Thymus (tissue), 11 donors: ENCODE measurements around the gene SP140. TPM values are rescaled to one million over a fixed set of nuclear protein-coding genes. Genes with fewer than 3 reads are reported as not detected.
A peak's percentile ranks its signal among the peaks of the same experiment; 100 is the strongest.

Experiments used
- DNase-seq, 9 donors: peaks; one replicate each; pipeline ENCODE4 v3.0.0-alpha.2; 2013; ENCODE audit warnings: low spot score in 9 of 9, low read depth in 6 of 9, missing footprints in 1 of 9
- H3K27ac ChIP-seq, 2 donors: one replicate each; pipeline ENCODE4 v1.5.1; 2013; ENCODE audit warnings: control low read depth in 1 of 2, low read depth in 1 of 2, low read length in 1 of 2, mild to moderate bottlenecking in 1 of 2, moderate library complexity in 1 of 2
- H3K27me3 ChIP-seq, 2 donors: one replicate each; pipeline ENCODE4 v1.5.1; 2013; ENCODE audit warnings: low read length in 1 of 2; ENCODE audit not compliant: control insufficient read depth in 2 of 2, insufficient read depth in 1 of 2
- H3K36me3 ChIP-seq, 2 donors: one replicate each; pipeline ENCODE4 v1.5.1; 2013; ENCODE audit warnings: low read length in 1 of 2, mild to moderate bottlenecking in 1 of 2, moderate library complexity in 1 of 2; ENCODE audit not compliant: control insufficient read depth in 2 of 2, insufficient read depth in 2 of 2
- H3K4me1 ChIP-seq, 2 donors: one replicate each; pipeline ENCODE4 v1.5.1; 2013; ENCODE audit warnings: low read length in 2 of 2; ENCODE audit not compliant: control insufficient read depth in 2 of 2, insufficient read depth in 2 of 2
- H3K4me3 ChIP-seq, 2 donors: one replicate each; pipeline ENCODE4 v1.5.1; 2013; ENCODE audit warnings: low read length in 2 of 2, control low read depth in 1 of 2, mild to moderate bottlenecking in 1 of 2
- H3K9me3 ChIP-seq, 2 donors: one replicate each; pipeline ENCODE4 v1.5.1; 2013; ENCODE audit warnings: low read length in 1 of 2, mild to moderate bottlenecking in 1 of 2; ENCODE audit not compliant: control insufficient read depth in 2 of 2, insufficient read depth in 1 of 2
- WGBS: extraction: QIAGEN DNeasy Blood & Tissue Kit; methylation state at CpG from one replicate; pipeline ENCODE4 v1.1.7; 2013; 5-methylcytosine and 5-hydroxymethylcytosine counted together
- polyA plus RNA-seq: library from polyadenylated mRNA; stranded (reverse); fragments of 200-250 nt; gene quantifications from one replicate; pipeline ENCODE4 v1.2.3, GENCODE V29; 2013
- total RNA-seq: library from RNA; stranded (reverse); fragments of 120-200 nt; gene quantifications from one replicate; pipeline ENCODE4 v1.2.4, GENCODE V29; 2013
- donor health status: healthy.

SP140 gene
- total and polyA plus RNA-seq, 2 donors = 6.6 to 10.5 TPM

DNA sequence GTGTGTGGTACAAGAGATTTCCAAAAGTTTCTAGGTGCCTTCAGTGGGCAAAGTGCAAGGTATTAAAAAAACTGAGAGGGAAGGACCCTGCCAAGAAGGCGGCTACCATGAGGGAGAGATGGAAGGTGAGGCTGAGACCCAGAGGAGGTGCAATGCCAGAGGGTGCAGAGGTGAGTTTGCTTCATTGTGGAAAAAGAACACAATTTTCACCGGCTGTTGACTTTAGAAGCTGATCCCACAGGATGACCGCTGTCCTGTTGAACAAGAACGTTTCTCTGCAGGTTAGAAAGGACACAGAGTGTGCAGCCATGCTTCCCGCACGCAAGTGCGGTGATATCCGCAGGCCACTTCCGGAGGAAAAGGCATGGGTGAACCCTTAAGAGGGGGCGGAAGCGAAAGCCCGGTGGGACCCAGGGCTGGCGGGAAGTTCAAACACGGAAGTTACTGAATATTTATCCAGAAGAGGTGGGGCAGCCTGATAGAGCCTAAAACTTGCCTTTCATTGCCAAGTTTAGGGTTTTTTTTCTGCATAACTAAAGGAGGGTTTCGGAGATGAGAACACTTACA, 22.3 kb upstream of the SP140 start:
- WGBS = 97% methylated on average over 15 of the region's 15 CpGs
- Histone ChIP-seq H3K36me3 (peaks cover 55 to 78% of the 10 kb centered on the region in 2 donors), H3K9me3 (peaks cover 1 to 2% of the 10 kb centered on the region in 2 donors), H3K27me3 (no peaks in the 10 kb centered on the region), H3K4me3 (no peak overlapping the region), H3K4me1 (no peaks in the 10 kb centered on the region), H3K27ac (no peak overlapping the region)
- DNase-seq = no peak

DNA sequence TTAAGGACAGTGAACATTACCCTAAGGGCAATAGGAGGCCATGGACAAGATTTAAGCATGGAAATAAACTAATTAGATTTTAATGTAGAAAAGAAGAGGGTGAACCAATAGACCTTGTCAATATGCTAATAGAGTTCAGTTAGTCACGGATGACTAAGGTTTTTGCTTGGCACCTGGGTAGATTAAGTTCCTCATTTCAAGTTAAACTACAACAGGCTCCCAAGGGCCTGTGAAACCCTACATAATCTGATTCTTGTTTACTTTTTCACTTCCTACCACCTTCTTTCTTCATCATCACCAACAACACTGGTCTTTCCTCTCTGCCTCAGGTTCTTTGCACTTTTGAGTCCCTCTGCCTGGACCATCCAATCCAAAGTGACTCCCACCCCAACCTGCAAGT, 20.5 kb upstream of the SP140 start:
- 85% methylated on average over 1 of the region's 1 CpG for WGBS
- Histone ChIP-seq H3K4me1 (no peaks in the 10 kb centered on the region), H3K4me3 (no peak overlapping the region), H3K27ac (no peak overlapping the region), H3K9me3 (no peaks in the 10 kb centered on the region), H3K27me3 (no peaks in the 10 kb centered on the region), H3K36me3 (peaks cover 56 to 82% of the 10 kb centered on the region in 2 donors)
- no peak for DNase-seq

DNA sequence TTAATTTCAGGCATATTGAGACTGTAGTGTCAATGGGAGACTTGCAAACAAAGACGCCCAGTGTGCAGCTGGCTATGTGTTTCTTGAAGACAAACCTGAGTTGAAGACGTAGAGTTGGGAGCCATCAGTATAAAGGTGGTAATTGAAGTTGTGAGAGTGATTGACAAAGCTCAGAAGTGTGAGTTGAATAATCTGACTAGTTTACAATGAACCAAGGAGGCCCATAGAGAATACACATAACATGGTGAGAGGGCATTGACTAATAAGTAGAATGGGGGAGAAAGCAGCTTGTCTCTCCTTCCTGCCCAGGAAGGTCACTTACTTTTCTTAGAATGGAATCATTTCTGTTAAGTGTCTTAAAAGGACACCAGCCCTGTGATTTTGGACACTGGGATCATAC, 19.8 kb upstream of the SP140 start:
- H3K27ac ChIP-seq = no peak overlapping the region
- H3K27me3 ChIP-seq = no peaks in the 10 kb centered on the region
- H3K9me3 ChIP-seq = no peaks in the 10 kb centered on the region
- H3K36me3 ChIP-seq = peaks cover 55 to 83% of the 10 kb centered on the region in 2 donors
- WGBS = 99% methylated on average over 2 of the region's 2 CpGs
- no peaks in the 10 kb centered on the region for H3K4me1 ChIP-seq
- H3K4me3 ChIP-seq = no peak overlapping the region
- DNase-seq = no peak

GRCh38 chr2:230208576-230208975, 17.0 kb upstream of the SP140 start:
- no peaks in the 10 kb centered on the region for H3K27me3 ChIP-seq
- H3K27ac ChIP-seq = no peak overlapping the region
- H3K9me3 ChIP-seq = no peaks in the 10 kb centered on the region
- H3K4me1 ChIP-seq = no peaks in the 10 kb centered on the region
- H3K4me3 ChIP-seq = no peak overlapping the region
- DNase-seq = no peak
- H3K36me3 ChIP-seq = peaks cover 66 to 88% of the 10 kb centered on the region in 2 donors

DNA sequence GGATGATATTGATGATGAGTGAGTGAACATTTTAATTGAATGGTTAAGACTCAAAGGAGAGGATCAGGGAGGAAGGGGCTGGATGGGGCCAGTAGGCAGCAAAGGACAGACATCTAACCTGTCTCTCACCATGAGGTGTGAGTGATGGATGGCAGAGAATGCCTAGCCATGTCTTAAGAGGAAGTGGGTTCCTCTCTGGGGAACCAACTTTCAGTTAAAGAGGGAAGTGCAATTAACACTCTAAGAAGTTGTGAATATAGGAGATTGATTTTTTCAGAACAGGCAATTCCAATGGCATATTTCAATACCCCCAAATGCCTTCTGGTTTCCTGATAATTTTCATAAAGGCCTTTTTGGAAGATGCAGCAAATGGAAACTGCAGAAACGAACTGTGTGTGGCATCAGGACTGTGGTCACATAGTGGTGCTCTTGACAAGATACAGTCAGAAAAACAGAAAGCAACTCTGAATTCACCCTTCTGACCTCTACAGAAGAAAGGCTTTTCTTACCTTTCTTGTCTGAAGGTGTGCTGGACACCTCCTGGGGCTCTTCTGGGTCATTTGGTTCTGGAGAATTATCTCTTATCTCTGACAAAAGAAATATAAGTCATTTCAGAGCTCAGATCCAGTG, 16.0 kb upstream of the SP140 start:
- DNase-seq = no peak
- no peak overlapping the region for H3K4me3 ChIP-seq
- no peaks in the 10 kb centered on the region for H3K27me3 ChIP-seq
- no peaks in the 10 kb centered on the region for H3K9me3 ChIP-seq
- peaks cover 68 to 96% of the 10 kb centered on the region in 2 donors for H3K36me3 ChIP-seq
- H3K27ac ChIP-seq = no peak overlapping the region
- WGBS = 77% methylated on average over 1 of the region's 1 CpG
- H3K4me1 ChIP-seq = no peaks in the 10 kb centered on the region

- Histone ChIP-seq H3K27me3 (no peaks in the 10 kb centered on the region), H3K4me1 (peaks cover 10 to 17% of the 10 kb centered on the region in 2 donors), H3K9me3 (no peaks in the 10 kb centered on the region), H3K36me3 (peaks cover 41 to 51% of the 10 kb centered on the region in 2 donors), H3K4me3 (no peak overlapping the region), H3K27ac (no peak overlapping the region)
- DNase-seq = no peak
- WGBS = 93% methylated on average over 1 of the region's 1 CpG
These were observed 9.0 kb upstream of the SP140 start for GRCh38 chr2:230216489-230216888.

- DNase-seq = no peak
- Histone ChIP-seq H3K9me3 (no peaks in the 10 kb centered on the region), H3K27me3 (no peaks in the 10 kb centered on the region), H3K36me3 (peaks cover 34 to 42% of the 10 kb centered on the region in 2 donors), H3K4me1 (peaks cover 10 to 17% of the 10 kb centered on the region in 2 donors), H3K27ac (no peak overlapping the region), H3K4me3 (no peak overlapping the region)
- WGBS = 80% methylated on average over 3 of the region's 3 CpGs
These were observed 8.1 kb upstream of the SP140 start for GRCh38 chr2:230217424-230217823.

DNA sequence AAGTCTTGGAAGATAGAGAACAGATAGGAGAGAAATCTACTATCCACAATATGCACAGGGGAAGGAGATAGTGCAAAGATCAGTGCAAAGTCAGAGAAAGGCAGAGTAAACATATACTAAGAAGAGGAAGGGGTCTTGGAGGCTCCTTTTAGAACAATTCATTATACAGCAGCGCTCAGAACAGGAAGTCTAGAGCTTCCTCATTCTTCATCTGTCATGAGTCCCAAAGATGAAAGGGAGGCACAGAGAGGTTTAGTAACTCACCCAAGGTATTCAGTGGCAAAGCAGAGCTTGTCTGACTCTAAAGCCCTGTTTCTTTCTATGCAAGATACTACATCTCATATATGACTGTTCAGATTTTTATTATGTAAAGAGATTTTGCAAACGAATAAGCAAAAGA, 7.1 kb upstream of the SP140 start:
- Histone ChIP-seq H3K9me3 (no peaks in the 10 kb centered on the region), H3K36me3 (peaks cover 26 to 32% of the 10 kb centered on the region in 2 donors), H3K27ac (peak overlapping the region in 1 of 2 donors; percentile 68), H3K4me1 (peaks cover 10 to 17% of the 10 kb centered on the region in 2 donors), H3K27me3 (no peaks in the 10 kb centered on the region), H3K4me3 (peak overlapping the region; percentile 67 to 80)
- WGBS = 33% methylated on average over 2 of the region's 2 CpGs
- DNase-seq = peak in 8 of 9 donors; percentile 28 to 84 (median 62)

GRCh38 chr2:230219419-230220331, 5.9 kb upstream of the SP140 start, which contains the start of gene SP110:
SP110 (minus strand) TSS chr2:230219984; CDS start chr2:230216927, 3,057 bp downstream.
- DNase-seq = peak; percentile 69 to 94 (median 81)
- peaks cover 10 to 17% of the 10 kb centered on the region in 2 donors for H3K4me1 ChIP-seq
- 2% methylated on average over 19 of the region's 19 CpGs for WGBS

More at GRCh38 chr2:230219419-230220331, 5.9 kb upstream of the SP140 start, which contains the start of gene SP110:
- Histone ChIP-seq H3K27me3 (no peaks in the 10 kb centered on the region), H3K4me3 (peak within 1 kb of the TSS; percentile 67 to 80), H3K27ac (peak within 1 kb of the TSS; percentile 80 to 95), H3K36me3 (peaks cover 17 to 19% of the 10 kb centered on the region in 2 donors), H3K9me3 (no peaks in the 10 kb centered on the region)
